Esophagus muscularis mucosa (tissue), 4 donors: ENCODE measurements around the gene CHAD. TPM values are rescaled to one million over a fixed set of nuclear protein-coding genes. Genes with fewer than 3 reads are reported as not detected.
A peak's percentile ranks its signal among the peaks of the same experiment; 100 is the strongest.
"Not testable (repeated sequence)": the region's sequence is repeated elsewhere in the genome, so short reads cannot be mapped to it uniquely, and the experiment has no call there.

Experiments
- DNase-seq: peaks from one replicate; pipeline ENCODE4 v3.0.0-alpha.2; 2017; ENCODE audit errors: extremely low spot score
- H3K27ac ChIP-seq, 4 donors: fragments of 200-600 bp; sonication (generic); replicated peaks in 1 of 4; 1 replicate in 3 of 4; 2 replicates in 1 of 4; pipeline ENCODE4 v1.5.1; 2016 to 2019; ENCODE audit warnings: mild to moderate bottlenecking in 1 of 4
- H3K27me3 ChIP-seq, 4 donors: fragments of 200-600 bp; sonication (generic); one replicate each; pipeline versions ENCODE4 v1.5.1 to v1.6.0; 2016 to 2019
- H3K36me3 ChIP-seq, 4 donors: fragments of 200-600 bp; sonication (generic); one replicate each; pipeline ENCODE4 v1.5.1; 2016 to 2019
- H3K4me1 ChIP-seq, 4 donors: fragments of 200-600 bp; sonication (generic); one replicate each; pipeline ENCODE4 v1.5.1; 2016 to 2019
- H3K4me3 ChIP-seq, 4 donors: fragments of 200-600 bp; sonication (generic); 1 replicate in 2 of 4; 2 replicates in 2 of 4; pipeline ENCODE4 v1.5.1; 2016 to 2019; ENCODE audit warnings: mild to moderate bottlenecking in 4 of 4, moderate library complexity in 1 of 4
- H3K9me3 ChIP-seq, 4 donors: fragments of 200-600 bp; sonication (generic); 1 replicate in 3 of 4; 2 replicates in 1 of 4; pipeline ENCODE4 v1.5.1; 2016 to 2019
- EP300 ChIP-seq: sonication (generic); formaldehyde crosslinking; IDR thresholded peaks from one replicate; pipeline ENCODE4 v1.6.1; 2017; ENCODE audit warnings: antibody characterized with exemption
- POLR2A ChIP-seq: fragments of 450-650 bp; IDR thresholded peaks from one replicate; pipeline ENCODE4 v1.6.1; 2017; ENCODE audit warnings: antibody characterized with exemption, moderate library complexity, mild to moderate bottlenecking, low read depth
- POLR2AphosphoS5 ChIP-seq, 2 donors: sonication (generic); formaldehyde crosslinking; IDR thresholded peaks; one replicate each; pipeline ENCODE4 v1.6.1; 2017; ENCODE audit warnings: antibody characterized with exemption in 2 of 2
- WGBS: methylation state at CpG from one replicate; pipeline ENCODE4 v1.1.5; 2018; 5-methylcytosine and 5-hydroxymethylcytosine counted together
- intact Hi-C: fragments of 100-400 bp; cut with DNase I; formaldehyde crosslinking; loops from one replicate; pipeline ENCODE4 v1.15.1; 2023
- total RNA-seq, 4 donors: library from RNA; depleted of rRNA; stranded (reverse); fragments of >200 nt; gene quantifications; one replicate each; pipeline versions ENCODE4 v1.1.0 to v1.2.1, GENCODE V29; 2016
- TF ChIP-seq, protein P1 (sequence below), 3 experiments: fragments of 200-600 bp in 2 of 3; fragments of 450-650 bp in 1 of 3; sonication (generic) in 2 of 3; IDR thresholded peaks; one replicate each; pipeline ENCODE4 v1.5.1; 2017 to 2019; ENCODE audit warnings: antibody characterized with exemption in 3 of 3, mild to moderate bottlenecking in 2 of 3, moderate library complexity in 1 of 3

Gene CHAD
- total RNA-seq, 4 donors from 2014 or later = not detected

DNA sequence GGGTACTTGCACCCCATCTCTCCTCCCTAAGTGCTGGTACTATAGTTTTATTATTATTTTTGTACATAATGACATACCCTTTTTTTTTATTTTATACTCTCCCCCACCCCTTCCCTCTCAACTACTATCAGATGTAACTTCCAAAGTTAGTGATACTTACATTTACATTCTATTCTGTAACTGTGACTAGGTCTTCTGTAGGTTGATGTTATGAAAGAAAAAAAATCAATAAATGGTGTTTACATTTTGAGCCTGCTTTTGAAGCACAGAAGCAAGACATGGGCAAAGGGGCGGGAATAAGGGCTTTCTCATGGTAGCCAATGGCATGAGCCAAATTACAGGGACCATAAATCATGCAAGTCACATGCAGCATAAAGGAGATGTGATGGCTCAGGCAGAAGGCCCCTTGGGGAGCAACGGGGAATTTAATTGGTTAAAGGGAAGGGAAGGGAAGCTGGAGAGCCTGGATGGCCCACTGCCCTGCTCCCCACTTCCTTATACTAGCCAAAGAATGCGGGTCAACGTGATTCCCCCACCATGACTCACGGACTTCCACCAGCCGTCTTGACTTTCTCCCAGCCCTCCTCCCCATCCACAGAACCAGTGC, 45.0 kb downstream of the CHAD start:
- no peak for DNase-seq

DNA sequence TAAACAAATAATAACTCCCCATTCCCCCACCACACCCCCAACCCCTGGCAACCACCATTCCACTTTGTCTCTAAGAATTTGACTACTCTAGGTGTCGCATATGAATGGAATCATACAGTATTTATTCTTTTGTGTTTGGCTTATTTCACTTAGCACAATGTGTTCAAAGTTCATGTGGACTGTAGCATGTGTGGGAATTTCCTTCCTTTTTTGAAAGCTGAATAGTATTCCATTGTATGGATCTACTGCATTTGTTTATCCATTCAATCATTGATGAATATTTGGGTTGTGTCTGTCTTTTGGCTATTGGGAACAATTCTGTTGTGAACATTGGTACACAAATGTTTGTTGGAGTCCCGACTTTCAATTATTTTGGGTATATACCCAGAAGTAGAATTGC, 45.9 kb downstream of the CHAD start:
- no peak for DNase-seq
- Histone ChIP-seq H3K27me3 (no peaks in the 10 kb centered on the region), H3K9me3 (no peaks in the 10 kb centered on the region), H3K27ac (no peak overlapping the region), H3K4me1 (peaks cover 19 to 46% (median 38%) of the 10 kb centered on the region in 4 donors), H3K4me3 (no peak overlapping the region), H3K36me3 (no peaks in the 10 kb centered on the region)
- intact Hi-C loops = no loop called here
- TF ChIP-seq, protein P1, sequence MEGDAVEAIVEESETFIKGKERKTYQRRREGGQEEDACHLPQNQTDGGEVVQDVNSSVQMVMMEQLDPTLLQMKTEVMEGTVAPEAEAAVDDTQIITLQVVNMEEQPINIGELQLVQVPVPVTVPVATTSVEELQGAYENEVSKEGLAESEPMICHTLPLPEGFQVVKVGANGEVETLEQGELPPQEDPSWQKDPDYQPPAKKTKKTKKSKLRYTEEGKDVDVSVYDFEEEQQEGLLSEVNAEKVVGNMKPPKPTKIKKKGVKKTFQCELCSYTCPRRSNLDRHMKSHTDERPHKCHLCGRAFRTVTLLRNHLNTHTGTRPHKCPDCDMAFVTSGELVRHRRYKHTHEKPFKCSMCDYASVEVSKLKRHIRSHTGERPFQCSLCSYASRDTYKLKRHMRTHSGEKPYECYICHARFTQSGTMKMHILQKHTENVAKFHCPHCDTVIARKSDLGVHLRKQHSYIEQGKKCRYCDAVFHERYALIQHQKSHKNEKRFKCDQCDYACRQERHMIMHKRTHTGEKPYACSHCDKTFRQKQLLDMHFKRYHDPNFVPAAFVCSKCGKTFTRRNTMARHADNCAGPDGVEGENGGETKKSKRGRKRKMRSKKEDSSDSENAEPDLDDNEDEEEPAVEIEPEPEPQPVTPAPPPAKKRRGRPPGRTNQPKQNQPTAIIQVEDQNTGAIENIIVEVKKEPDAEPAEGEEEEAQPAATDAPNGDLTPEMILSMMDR (IDR thresholded peaks at IDR 0.05) = no peak
- no peak for TF ChIP-seq POLR2AphosphoS5 (IDR thresholded peaks at IDR 0.05)
- TF ChIP-seq EP300 = no peak
- no peak for TF ChIP-seq POLR2A
- 91% methylated on average over 2 of the region's 2 CpGs for WGBS

More for the DNA sequence above, 45.0 kb downstream of the CHAD start:
- Histone ChIP-seq H3K9me3 (no peaks in the 10 kb centered on the region), H3K27ac (no peak overlapping the region), H3K36me3 (no peaks in the 10 kb centered on the region), H3K4me1 (peaks cover 19 to 52% (median 40%) of the 10 kb centered on the region in 4 donors), H3K4me3 (no peak overlapping the region), H3K27me3 (no peaks in the 10 kb centered on the region)
- intact Hi-C loops = no loop called here
- WGBS = 74% methylated on average over 6 of the region's 6 CpGs
- TF ChIP-seq EP300 (no peak), POLR2A (no peak)

DNA sequence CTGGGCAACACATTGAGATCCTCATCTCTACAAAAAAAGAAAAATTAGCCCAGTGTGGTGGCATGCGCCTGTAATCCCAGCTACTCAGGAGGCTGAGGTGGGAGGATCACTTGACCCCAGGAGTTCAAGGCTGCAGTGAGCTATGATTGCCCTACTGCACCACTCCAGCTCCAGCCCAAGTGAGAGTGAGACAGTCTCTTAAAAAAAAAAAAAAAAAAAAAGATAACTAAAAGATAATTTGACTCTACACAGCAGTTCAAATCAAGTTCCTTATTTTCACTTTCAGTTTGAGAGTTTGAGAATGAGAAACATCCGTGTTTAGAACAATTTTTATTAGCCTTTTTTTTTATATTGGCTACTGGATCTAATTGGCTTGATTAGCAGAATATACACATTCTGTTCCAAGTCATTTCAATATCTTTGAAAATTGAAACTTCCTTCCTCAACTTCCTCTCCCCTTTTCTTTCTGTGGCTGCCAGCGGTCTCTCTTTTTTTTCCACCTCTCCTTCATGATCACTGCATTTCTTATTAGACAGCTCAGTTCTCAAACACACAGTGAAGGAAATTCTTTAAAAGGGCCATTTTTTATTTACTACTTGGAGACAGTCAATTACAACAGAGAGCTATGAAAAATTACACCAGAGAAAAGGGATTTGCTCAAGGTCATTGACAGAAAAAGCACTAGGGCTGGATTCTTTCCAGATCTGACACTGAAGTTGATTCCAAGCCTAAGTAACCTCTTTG, 47.2 kb downstream of the CHAD start:
- intact Hi-C loops = no loop called here
- H3K27me3 ChIP-seq = no peaks in the 10 kb centered on the region
- H3K36me3 ChIP-seq = no peaks in the 10 kb centered on the region
- peak overlapping the region; percentile 47 to 67 (median 54) for H3K27ac ChIP-seq
- TF ChIP-seq, protein P1 (IDR thresholded peaks at IDR 0.05) = no peak
- TF ChIP-seq POLR2A (no peak), POLR2AphosphoS5 (IDR thresholded peaks at IDR 0.05) (no peak), EP300 (no peak)
- peaks cover 9 to 34% (median 26%) of the 10 kb centered on the region in 4 donors for H3K4me1 ChIP-seq
- H3K9me3 ChIP-seq = no peaks in the 10 kb centered on the region
- 50% methylated on average over 3 of the region's 3 CpGs for WGBS
- peak overlapping the region; percentile 27 to 38 (median 35) for H3K4me3 ChIP-seq
- DNase-seq = no peak

- DNase-seq = no peak
- Histone ChIP-seq H3K36me3 (no peaks in the 10 kb centered on the region), H3K27ac (peak overlapping the region in 3 of 4 donors; percentile 47 to 67 (median 52)), H3K4me3 (no peak overlapping the region), H3K27me3 (no peaks in the 10 kb centered on the region), H3K9me3 (no peaks in the 10 kb centered on the region), H3K4me1 (peaks cover 7 to 30% (median 20%) of the 10 kb centered on the region in 4 donors)
- TF ChIP-seq POLR2AphosphoS5 (IDR thresholded peaks at IDR 0.05) (no peak), POLR2A (no peak), EP300 (no peak)
- TF ChIP-seq, protein P1 (IDR thresholded peaks at IDR 0.05) = no peak
- WGBS = 93% methylated on average over 6 of the region's 6 CpGs
- intact Hi-C loops = no loop called here
Measured at GRCh38 chr17:50420419-50421112, 48.1 kb downstream of the CHAD start.

DNA sequence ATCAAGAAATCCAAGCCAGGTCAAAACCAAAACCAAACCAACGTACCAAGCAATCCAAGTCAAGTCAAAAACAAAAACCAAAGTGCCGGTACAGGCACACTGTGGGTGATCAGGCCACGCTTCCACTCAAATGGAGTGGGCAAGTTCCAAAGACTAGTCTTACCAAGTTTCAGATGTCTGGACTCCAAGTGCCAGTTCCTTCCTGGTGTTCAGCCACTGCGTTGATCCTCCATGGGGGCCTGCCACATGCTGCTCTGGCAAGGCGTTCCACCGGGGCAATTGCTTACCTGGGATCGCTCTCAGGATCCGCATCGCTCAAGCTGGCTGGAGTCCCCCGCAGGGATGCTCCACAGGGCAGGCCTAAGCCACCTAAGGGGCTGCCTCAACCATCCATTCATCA, 49.1 kb downstream of the CHAD start:
- DNase-seq, H3K4me3 ChIP-seq, H3K27ac ChIP-seq, H3K27me3 ChIP-seq, intact Hi-C loops, H3K36me3 ChIP-seq, H3K9me3 ChIP-seq: not testable (repeated sequence)
- peaks cover 0 to 20% (median 11%) of the 10 kb centered on the region in 4 donors for H3K4me1 ChIP-seq
- 95% methylated on average over 10 of the region's 10 CpGs for whole genome bisulfite sequencing
